Kidney tubule cell (primary cell): ENCODE results near the gene FOXE1.

ENCODE experiments used
- DNase-seq: peaks from one replicate; pipeline ENCODE4 v3.0.0-alpha.2; 2018; ENCODE audit warnings: low spot score

FOXE1 gene

GRCh38 chr9:97848480-97849237 lies 4.4 kb upstream of the FOXE1 start:
- DNase-seq, result no peak

GRCh38 chr9:97849980-97850379 lies 3.0 kb upstream of the FOXE1 start:
- DNase-seq, result no peak

GRCh38 chr9:97850746-97851445 lies 2.1 kb upstream of the FOXE1 start:
- DNase-seq, result no peak

- no peak for DNase-seq
Measured at GRCh38 chr9:97851446-97851883, 1.6 kb upstream of the FOXE1 start.

GRCh38 chr9:97852001-97852398 lies 1.0 kb upstream of the FOXE1 start:
- no peak for DNase-seq

- DNase-seq, result no peak
Measured at GRCh38 chr9:97852399-97853055, 499 bp upstream of the FOXE1 start.

- DNase-seq, result peak; percentile 54
Measured at GRCh38 chr9:97853844-97854695, 1.0 kb downstream of the FOXE1 start.

- no peak for DNase-seq
Measured at GRCh38 chr9:97854696-97855485, 1.9 kb downstream of the FOXE1 start.

GRCh38 chr9:97855486-97855875 lies 2.5 kb downstream of the FOXE1 start:
- no peak for DNase-seq

- no peak for DNase-seq
Measured at GRCh38 chr9:97855899-97856298, 2.9 kb downstream of the FOXE1 start.

- no peak for DNase-seq
Measured at GRCh38 chr9:97856857-97857605, 4.0 kb downstream of the FOXE1 start.

GRCh38 chr9:97857606-97858392 lies 4.8 kb downstream of the FOXE1 start:
- DNase-seq, result no peak

- no peak for DNase-seq
Measured at GRCh38 chr9:97858393-97858713, 5.3 kb downstream of the FOXE1 start.

GRCh38 chr9:97858826-97859225 lies 5.8 kb downstream of the FOXE1 start:
- DNase-seq, result no peak

GRCh38 chr9:97859346-97859745 lies 6.3 kb downstream of the FOXE1 start:
- no peak for DNase-seq

- DNase-seq, result no peak
Measured at GRCh38 chr9:97860451-97861147, 7.6 kb downstream of the FOXE1 start.

GRCh38 chr9:97861148-97861475 lies 8.1 kb downstream of the FOXE1 start:
- no peak for DNase-seq

GRCh38 chr9:97863314-97863713 lies 10.3 kb downstream of the FOXE1 start:
- no peak for DNase-seq

- DNase-seq, result no peak
Measured at GRCh38 chr9:97864396-97864795, 11.4 kb downstream of the FOXE1 start.
